Measurements from ENCODE around the gene NR1D1.

DNA sequence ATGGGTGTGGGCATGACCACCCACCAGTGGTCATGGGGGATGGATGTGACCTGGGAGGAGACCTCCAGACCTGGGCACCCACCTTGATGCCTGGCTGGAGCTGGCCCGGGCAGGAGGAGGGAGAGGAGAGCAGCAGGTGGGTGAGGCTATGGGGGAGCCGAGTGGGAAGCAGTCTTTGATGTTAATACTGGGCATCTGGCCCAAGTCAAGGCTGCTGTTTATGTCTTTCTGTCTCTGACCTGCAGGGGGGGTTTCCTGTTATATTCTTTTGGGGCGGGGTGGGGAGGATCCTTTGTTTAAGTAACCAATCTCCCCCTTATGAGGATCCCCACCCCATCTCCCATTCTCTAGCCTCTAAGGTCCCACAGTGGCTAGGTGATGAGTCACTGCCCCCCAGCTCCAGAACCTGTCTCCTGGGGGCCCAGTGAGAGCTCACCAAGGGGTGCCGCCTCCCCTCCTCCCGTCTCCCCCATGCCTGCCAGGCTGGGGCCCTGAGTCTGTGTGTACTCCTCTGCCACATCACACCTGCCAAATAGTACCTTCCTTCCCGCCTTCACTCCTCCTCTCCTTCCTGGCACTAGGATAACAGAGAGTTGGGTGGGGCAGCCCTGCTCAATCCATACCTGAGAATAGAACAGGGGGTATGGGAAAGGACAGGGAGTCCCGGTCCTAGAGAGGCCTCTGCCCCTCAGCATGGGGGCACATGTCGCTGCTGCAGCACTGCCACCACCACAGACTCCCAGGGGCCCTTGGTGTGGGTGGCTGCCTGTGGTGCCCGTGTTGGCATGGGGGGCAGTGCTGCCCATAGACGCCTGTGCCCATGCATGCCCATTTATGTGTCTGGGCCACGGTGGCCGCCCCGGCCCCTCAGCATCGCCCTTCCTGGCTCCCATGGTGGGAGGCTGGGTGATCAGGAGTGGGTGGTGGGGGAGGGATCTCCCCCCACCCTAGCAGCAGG, 30.4 kb downstream of the NR1D1 start:
- TF ChIP-seq CTCF (IDR thresholded peaks at IDR 0.05) (peak in 3 of 4 experiments; percentile 36 to 51 (median 51)), POLR2A (IDR thresholded peaks at IDR 0.05) (no peak)
